ENCODE results near the gene TRABD. TPM values are rescaled to one million over a fixed set of nuclear protein-coding genes. Genes with fewer than 3 reads are reported as not detected.

TRABD gene
- total RNA-seq, 4 donors from 2014 or later, result 39.3 to 55.1 (median 45.8) TPM

DNA sequence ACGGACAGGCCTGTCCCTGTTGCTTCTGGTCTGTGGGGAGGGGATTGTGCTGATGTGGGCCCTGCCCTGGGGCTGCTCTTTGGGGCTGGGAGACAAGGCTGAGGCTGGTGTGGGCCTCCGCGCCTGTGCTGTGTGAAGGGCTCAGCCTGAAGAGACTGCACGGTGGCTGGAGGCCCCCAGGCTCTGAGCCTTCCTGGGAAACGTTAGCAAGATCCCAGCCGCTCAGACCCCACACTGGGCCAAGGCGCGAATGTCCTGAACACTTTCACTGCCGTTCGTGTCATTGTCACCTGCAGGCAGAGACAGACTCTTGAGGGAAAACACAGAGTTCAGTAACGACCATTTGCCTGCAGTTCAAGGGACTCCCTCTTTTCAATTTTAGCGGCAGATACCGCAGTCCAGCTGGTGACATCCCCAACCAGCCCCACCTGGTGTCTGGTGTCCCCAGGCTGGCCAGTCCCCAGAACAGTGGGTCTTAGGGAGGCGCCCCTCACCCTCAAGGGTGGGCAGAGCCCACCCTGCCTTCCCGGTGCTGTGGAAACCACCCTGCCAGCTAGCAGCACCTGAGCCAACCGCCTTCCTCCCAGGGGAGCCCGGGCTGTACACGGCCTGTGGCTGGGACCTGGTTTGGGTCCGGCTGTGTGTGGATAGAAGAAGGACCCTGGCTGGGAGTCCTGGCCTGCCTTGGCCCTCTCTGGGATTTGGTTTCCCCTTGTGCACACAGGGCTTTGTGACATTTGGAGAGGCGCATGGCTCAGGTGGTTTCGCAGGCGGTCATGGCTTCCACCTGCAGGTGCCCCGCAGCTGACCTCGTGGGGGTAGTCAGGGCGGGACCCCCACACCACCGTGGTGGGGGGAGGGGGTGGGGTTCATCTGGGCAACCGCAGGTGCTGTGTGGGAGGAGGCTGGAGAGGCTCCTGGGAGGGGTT lies 9.5 kb upstream of the TRABD start:
- no peaks in the 10 kb centered on the region for H3K36me3 ChIP-seq
- H3K9me3 ChIP-seq, result no peaks in the 10 kb centered on the region
- no peak for DNase-seq
- no peak overlapping the region for H3K27ac ChIP-seq
- H3K27me3 ChIP-seq, result peaks cover 0 to 66% (median 0%) of the 10 kb centered on the region in 4 donors
- intact Hi-C loops (cut with DNase I), result no loop called here
- peaks cover 0 to 11% (median 6%) of the 10 kb centered on the region in 3 donors for H3K4me1 ChIP-seq
- WGBS, 2 donors, result 75% methylated on average over 8 of the region's 27 CpGs; no CpG with 5 or more reads in 1 of the 2 donors
- TF ChIP-seq, protein P1, sequence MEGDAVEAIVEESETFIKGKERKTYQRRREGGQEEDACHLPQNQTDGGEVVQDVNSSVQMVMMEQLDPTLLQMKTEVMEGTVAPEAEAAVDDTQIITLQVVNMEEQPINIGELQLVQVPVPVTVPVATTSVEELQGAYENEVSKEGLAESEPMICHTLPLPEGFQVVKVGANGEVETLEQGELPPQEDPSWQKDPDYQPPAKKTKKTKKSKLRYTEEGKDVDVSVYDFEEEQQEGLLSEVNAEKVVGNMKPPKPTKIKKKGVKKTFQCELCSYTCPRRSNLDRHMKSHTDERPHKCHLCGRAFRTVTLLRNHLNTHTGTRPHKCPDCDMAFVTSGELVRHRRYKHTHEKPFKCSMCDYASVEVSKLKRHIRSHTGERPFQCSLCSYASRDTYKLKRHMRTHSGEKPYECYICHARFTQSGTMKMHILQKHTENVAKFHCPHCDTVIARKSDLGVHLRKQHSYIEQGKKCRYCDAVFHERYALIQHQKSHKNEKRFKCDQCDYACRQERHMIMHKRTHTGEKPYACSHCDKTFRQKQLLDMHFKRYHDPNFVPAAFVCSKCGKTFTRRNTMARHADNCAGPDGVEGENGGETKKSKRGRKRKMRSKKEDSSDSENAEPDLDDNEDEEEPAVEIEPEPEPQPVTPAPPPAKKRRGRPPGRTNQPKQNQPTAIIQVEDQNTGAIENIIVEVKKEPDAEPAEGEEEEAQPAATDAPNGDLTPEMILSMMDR (IDR thresholded peaks at IDR 0.05), result no peak
- TF ChIP-seq POLR2A (IDR thresholded peaks at IDR 0.05), result no peak
- no peak overlapping the region for H3K4me3 ChIP-seq

DNA sequence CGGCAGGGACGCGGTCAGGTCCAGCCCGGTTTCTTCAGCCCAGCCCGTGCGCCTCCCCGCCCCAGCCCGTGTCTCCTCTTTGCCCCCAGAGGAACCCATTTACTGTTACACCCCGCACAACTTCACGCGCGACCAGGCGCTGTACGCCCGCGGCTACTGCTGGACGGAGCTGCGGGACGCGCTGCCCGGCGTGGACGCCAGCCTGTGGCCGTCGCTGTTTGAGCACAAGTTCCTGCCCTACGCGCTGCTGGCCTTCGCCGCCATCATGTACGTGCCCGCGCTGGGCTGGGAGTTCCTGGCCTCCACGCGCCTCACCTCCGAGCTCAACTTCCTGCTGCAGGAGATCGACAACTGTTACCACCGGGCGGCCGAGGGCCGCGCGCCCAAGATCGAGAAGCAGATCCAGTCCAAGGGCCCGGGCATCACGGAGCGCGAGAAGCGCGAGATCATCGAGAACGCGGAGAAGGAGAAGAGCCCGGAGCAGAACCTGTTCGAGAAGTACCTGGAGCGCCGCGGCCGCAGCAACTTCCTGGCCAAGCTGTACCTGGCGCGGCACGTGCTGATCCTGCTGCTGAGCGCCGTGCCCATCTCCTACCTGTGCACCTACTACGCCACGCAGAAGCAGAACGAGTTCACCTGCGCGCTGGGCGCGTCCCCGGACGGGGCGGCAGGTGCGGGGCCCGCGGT lies 8.7 kb upstream of the TRABD start:
- Histone ChIP-seq H3K27ac (no peak overlapping the region), H3K27me3 (peaks cover 0 to 58% (median 0%) of the 10 kb centered on the region in 4 donors), H3K36me3 (no peaks in the 10 kb centered on the region), H3K4me3 (no peak overlapping the region), H3K9me3 (no peaks in the 10 kb centered on the region), H3K4me1 (peaks cover 0 to 3% (median 0%) of the 10 kb centered on the region in 3 donors)
- TF ChIP-seq POLR2A (IDR thresholded peaks at IDR 0.05), result no peak
- DNase-seq, result no peak
- WGBS, 2 donors, result 96 to 98% methylated on average over 40 to 70 of the region's 76 CpGs
- intact Hi-C loops (cut with DNase I), result no loop called here

DNA sequence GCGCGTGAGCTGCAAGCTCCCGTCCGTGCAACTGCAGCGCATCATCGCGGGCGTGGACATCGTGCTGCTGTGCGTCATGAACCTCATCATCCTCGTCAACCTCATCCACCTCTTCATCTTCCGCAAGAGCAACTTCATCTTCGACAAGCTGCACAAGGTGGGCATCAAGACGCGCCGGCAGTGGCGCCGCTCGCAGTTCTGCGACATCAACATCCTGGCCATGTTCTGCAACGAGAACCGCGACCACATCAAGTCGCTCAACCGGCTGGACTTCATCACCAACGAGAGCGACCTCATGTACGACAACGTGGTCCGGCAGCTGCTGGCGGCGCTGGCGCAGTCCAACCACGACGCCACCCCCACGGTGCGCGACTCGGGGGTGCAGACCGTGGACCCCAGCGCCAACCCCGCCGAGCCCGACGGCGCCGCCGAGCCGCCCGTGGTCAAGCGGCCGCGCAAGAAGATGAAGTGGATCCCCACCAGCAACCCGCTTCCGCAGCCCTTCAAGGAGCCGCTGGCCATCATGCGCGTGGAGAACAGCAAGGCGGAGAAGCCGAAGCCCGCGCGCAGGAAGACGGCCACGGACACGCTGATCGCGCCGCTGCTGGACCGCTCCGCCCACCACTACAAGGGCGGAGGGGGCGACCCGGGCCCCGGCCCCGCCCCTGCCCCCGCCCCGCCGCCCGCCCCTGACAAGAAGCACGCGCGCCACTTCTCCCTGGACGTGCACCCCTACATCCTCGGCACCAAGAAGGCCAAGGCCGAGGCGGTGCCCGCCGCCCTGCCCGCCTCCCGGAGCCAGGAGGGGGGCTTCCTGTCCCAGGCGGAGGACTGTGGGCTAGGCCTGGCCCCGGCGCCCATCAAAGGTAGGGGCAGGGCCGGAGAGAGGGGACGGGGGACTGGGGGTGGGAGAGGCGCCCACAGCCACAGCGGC lies 7.9 kb upstream of the TRABD start:
- intact Hi-C loops (cut with DNase I), result no loop called here
- Histone ChIP-seq H3K4me3 (no peak overlapping the region), H3K27ac (no peak overlapping the region), H3K27me3 (peaks cover 0 to 52% (median 0%) of the 10 kb centered on the region in 4 donors), H3K9me3 (no peaks in the 10 kb centered on the region), H3K36me3 (no peaks in the 10 kb centered on the region), H3K4me1 (peaks cover 0 to 8% (median 5%) of the 10 kb centered on the region in 3 donors)
- no peak for DNase-seq
- WGBS, 2 donors, result 92 to 97% methylated on average over 18 to 30 of the region's 98 CpGs
- no peak for TF ChIP-seq POLR2A (IDR thresholded peaks at IDR 0.05)
- TF ChIP-seq, protein P1 (IDR thresholded peaks at IDR 0.05), result no peak

DNA sequence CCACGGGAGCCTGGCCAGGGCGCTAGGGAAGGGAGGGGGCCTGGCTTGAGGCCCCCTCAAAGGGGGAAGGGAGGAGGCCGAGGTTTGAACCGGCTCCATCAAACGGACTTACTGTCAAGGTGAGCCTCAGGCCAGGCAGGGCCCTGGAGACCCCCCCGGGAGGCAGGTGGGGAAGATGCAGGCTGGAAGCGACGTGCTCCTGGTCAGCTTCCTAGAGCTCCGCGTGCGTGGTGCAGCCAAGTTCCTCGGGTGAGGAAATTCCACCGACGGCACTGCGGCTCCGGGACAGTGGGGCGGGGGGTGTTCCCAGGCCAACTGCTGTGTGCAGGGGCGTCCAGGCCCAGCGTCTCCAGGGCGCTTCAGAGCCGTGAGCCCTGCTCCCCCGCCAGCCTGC lies 7.2 kb upstream of the TRABD start:
- TF ChIP-seq POLR2A (IDR thresholded peaks at IDR 0.05), result no peak
- TF ChIP-seq, protein P1 (IDR thresholded peaks at IDR 0.05), result no peak
- H3K4me1 ChIP-seq, result peaks cover 6 to 15% (median 9%) of the 10 kb centered on the region in 3 donors
- no peak overlapping the region for H3K27ac ChIP-seq
- no peak for DNase-seq
- H3K9me3 ChIP-seq, result no peaks in the 10 kb centered on the region
- no peaks in the 10 kb centered on the region for H3K36me3 ChIP-seq
- WGBS, 2 donors, result 83 to 92% methylated on average over 1 to 5 of the region's 22 CpGs
- peaks cover 0 to 47% (median 0%) of the 10 kb centered on the region in 4 donors for H3K27me3 ChIP-seq
- intact Hi-C loops (cut with DNase I), result no loop called here
- H3K4me3 ChIP-seq, result no peak overlapping the region

Data from esophagus squamous epithelium (tissue), 5 donors.